ENCODE results near the gene S100A7A.
"Not testable (repeated sequence)": the region's sequence is repeated elsewhere in the genome, so short reads cannot be mapped to it uniquely, and the experiment has no call there.

DNA sequence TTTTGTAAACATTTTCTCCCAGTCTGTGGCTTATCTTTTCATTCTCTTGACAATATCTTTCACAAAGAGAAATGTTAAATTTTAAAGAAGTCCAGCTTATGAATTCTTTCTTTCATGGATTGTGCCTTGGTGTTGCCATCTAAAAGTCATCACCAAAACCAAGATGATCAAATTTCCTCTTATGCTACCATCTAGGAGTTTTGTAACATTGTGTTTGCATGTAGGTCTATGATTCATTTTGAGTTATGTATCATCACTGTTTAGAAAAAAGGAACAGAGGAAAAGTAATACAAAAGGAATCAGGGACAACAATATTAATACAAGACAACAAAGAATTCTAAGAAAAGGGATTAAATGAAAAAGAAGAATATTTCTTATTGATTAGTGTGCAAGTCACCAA, 46.4 kb downstream of the S100A7A start:
- TF ChIP-seq, protein P1, sequence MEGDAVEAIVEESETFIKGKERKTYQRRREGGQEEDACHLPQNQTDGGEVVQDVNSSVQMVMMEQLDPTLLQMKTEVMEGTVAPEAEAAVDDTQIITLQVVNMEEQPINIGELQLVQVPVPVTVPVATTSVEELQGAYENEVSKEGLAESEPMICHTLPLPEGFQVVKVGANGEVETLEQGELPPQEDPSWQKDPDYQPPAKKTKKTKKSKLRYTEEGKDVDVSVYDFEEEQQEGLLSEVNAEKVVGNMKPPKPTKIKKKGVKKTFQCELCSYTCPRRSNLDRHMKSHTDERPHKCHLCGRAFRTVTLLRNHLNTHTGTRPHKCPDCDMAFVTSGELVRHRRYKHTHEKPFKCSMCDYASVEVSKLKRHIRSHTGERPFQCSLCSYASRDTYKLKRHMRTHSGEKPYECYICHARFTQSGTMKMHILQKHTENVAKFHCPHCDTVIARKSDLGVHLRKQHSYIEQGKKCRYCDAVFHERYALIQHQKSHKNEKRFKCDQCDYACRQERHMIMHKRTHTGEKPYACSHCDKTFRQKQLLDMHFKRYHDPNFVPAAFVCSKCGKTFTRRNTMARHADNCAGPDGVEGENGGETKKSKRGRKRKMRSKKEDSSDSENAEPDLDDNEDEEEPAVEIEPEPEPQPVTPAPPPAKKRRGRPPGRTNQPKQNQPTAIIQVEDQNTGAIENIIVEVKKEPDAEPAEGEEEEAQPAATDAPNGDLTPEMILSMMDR (conservative IDR thresholded peaks at IDR 0.05): not testable (repeated sequence)
- not testable (repeated sequence) for TF ChIP-seq ZFX (IDR thresholded peaks at IDR 0.05)
